Measurements from ENCODE around the gene RXRB.
"Not testable (repeated sequence)": the region's sequence is repeated elsewhere in the genome, so short reads cannot be mapped to it uniquely, and the experiment has no call there.

RXRB gene

GRCh38 chr6:33160728-33161344 lies 39.6 kb downstream of the RXRB start:
- DNase-seq, result peak; percentile 96

DNA sequence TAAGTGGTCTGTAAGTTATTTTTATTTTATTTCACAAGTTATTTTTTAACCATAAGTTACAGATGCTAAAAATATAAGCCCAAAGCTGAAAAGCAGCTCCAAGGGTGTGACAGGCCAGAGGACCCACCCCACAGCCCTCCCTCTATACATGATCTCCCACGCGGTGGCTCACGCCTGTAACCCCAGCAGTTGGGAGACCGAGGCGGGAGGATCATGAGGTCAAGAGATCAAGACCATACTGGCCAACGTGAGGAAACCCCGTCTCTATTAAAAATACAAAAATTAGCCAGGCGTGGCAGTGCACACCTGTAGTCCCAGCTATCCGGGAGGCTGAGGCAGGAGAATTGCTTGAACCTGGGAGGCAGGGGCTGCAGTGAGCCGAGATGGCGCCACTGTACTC lies 40.4 kb downstream of the RXRB start:
- no peak for DNase-seq

DNA sequence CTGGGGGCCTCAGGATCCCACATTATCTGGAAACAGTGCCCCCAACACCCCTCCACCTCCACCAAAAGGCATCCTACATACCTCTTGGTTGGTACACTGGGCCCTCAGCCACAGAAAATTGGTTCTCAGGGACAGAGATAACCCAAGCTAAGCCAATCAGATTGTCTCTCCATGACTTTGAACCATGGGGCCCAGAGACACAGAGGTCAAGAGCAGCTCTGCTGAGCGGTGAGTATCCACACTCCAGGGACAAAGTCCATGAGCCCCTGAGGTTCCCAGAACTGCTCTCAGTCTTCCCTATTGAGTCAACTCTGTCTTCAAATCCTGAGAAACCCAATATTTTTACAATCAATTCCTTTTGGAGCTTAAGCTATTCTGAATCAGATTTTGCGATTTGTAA lies 43.5 kb downstream of the RXRB start:
- DNase-seq, result no peak

GRCh38 chr6:33156561-33156960 lies 43.9 kb downstream of the RXRB start:
- DNase-seq, result no peak

DNA sequence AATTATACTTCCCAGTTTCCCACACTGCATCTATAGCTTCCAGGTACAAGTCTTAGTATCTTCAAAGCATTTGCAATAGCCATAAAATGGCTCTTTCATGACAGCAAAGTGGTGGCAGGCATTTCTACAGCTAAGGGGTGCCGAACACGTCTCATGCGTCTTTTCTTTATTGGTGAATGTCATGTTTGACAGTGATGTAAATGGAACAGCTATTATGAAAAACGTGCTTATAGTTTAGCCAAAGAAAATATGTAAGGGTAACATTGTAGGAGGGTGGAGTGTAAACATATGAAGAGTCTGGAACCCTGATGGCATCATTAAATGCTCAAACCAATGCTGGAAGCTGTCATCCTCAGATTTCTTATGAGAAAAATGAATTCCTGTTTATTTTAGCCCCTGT lies 46.1 kb downstream of the RXRB start:
- no peak for DNase-seq

- DNase-seq, result no peak
Observed at GRCh38 chr6:33151050-33151449, 49.4 kb downstream of the RXRB start.

DNA sequence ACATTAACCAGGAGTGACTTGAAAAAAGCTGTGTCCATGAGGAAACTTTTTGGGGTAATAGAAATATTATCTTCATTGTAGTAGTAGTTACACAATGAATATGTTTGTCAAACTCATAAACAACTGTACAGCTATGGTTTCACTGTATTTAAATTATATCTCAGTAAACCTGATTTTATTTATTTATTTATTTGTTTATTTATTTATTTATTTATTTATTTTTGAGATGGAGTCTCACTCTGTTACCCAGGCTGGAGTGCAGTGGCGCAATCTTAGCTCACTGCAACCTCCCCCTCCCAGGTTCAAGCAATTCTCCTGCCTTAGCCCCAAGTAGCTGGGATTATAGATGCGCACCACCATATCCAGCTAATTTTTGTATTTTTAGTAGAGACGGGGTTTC lies 49.9 kb downstream of the RXRB start:
- not testable (repeated sequence) for DNase-seq

- peak; percentile 49 for DNase-seq
Observed at GRCh38 chr6:33147807-33148666, 52.4 kb downstream of the RXRB start.

GRCh38 chr6:33144373-33144772 lies 56.1 kb downstream of the RXRB start:
- no peak for DNase-seq
